Dermis blood vessel endothelial cell (primary cell): ENCODE measurements around the gene HSD17B13. TPM values are rescaled to one million over a fixed set of nuclear protein-coding genes. Genes with fewer than 3 reads are reported as not detected.
"Not testable (repeated sequence)": the region's sequence is repeated elsewhere in the genome, so short reads cannot be mapped to it uniquely, and the experiment has no call there.

Experiments
- DNase-seq: peaks from one replicate; pipeline ENCODE4 v3.0.0; 2010
- total RNA-seq: library from RNA; depleted of rRNA; stranded (reverse); fragments of >200 nt; gene quantifications from 2 replicates; pipeline ENCODE4 v1.2.3, GENCODE V29; 2014

Gene HSD17B13
- total RNA-seq, result not detected in 2 replicates

GRCh38 chr4:87322754-87323153 lies at the start of gene HSD17B13:
Gene HSD17B13, minus strand, starts transcription at chr4:87322882. Its CDS starts 41 bp downstream, at chr4:87322841.
- DNase-seq, result no peak

GRCh38 chr4:87370068-87370467 lies 47.4 kb upstream of the HSD17B13 start:
- DNase-seq, result peak; percentile 62

- DNase-seq, result no peak
Measured at GRCh38 chr4:87366521-87367162, 44.0 kb upstream of the HSD17B13 start.

GRCh38 chr4:87365348-87365747 lies 42.7 kb upstream of the HSD17B13 start:
- no peak for DNase-seq

GRCh38 chr4:87363552-87363951 lies 40.9 kb upstream of the HSD17B13 start:
- DNase-seq, result no peak

- no peak for DNase-seq
Measured at GRCh38 chr4:87360338-87360935, 37.8 kb upstream of the HSD17B13 start.

GRCh38 chr4:87359258-87359657 lies 36.6 kb upstream of the HSD17B13 start:
- DNase-seq, result no peak

- no peak for DNase-seq
Measured at GRCh38 chr4:87356832-87357526, 34.3 kb upstream of the HSD17B13 start.

- no peak for DNase-seq
Measured at GRCh38 chr4:87354168-87355102, 31.8 kb upstream of the HSD17B13 start.

GRCh38 chr4:87353592-87353991 lies 30.9 kb upstream of the HSD17B13 start:
- peak; percentile 79 for DNase-seq

GRCh38 chr4:87345139-87345538 lies 22.5 kb upstream of the HSD17B13 start:
- no peak for DNase-seq

- DNase-seq, result no peak
Measured at GRCh38 chr4:87342872-87343271, 20.2 kb upstream of the HSD17B13 start.

- DNase-seq, result not testable (repeated sequence)
Measured at GRCh38 chr4:87341954-87342635, 19.4 kb upstream of the HSD17B13 start.

- no peak for DNase-seq
Measured at GRCh38 chr4:87339440-87339839, 16.8 kb upstream of the HSD17B13 start.

- no peak for DNase-seq
Measured at GRCh38 chr4:87337361-87337760, 14.7 kb upstream of the HSD17B13 start.

- DNase-seq, result no peak
Measured at GRCh38 chr4:87333267-87333666, 10.6 kb upstream of the HSD17B13 start.

GRCh38 chr4:87330761-87331160 lies 8.1 kb upstream of the HSD17B13 start:
- no peak for DNase-seq

- no peak for DNase-seq
Measured at GRCh38 chr4:87327136-87327535, 4.5 kb upstream of the HSD17B13 start.

GRCh38 chr4:87326460-87326859 lies 3.8 kb upstream of the HSD17B13 start:
- no peak for DNase-seq

- DNase-seq, result no peak
Measured at GRCh38 chr4:87321888-87322287, 794 bp downstream of the HSD17B13 start.

- DNase-seq, result no peak
Measured at GRCh38 chr4:87317527-87317926, 5.2 kb downstream of the HSD17B13 start.

GRCh38 chr4:87316961-87317360 lies 5.7 kb downstream of the HSD17B13 start:
- DNase-seq, result no peak
